ENCODE data around the gene CLDN19. TPM values are rescaled to one million over a fixed set of nuclear protein-coding genes. Genes with fewer than 3 reads are reported as not detected.

Gene CLDN19
- polyA plus RNA-seq, 1 donor from 2014 or later: not detected

DNA sequence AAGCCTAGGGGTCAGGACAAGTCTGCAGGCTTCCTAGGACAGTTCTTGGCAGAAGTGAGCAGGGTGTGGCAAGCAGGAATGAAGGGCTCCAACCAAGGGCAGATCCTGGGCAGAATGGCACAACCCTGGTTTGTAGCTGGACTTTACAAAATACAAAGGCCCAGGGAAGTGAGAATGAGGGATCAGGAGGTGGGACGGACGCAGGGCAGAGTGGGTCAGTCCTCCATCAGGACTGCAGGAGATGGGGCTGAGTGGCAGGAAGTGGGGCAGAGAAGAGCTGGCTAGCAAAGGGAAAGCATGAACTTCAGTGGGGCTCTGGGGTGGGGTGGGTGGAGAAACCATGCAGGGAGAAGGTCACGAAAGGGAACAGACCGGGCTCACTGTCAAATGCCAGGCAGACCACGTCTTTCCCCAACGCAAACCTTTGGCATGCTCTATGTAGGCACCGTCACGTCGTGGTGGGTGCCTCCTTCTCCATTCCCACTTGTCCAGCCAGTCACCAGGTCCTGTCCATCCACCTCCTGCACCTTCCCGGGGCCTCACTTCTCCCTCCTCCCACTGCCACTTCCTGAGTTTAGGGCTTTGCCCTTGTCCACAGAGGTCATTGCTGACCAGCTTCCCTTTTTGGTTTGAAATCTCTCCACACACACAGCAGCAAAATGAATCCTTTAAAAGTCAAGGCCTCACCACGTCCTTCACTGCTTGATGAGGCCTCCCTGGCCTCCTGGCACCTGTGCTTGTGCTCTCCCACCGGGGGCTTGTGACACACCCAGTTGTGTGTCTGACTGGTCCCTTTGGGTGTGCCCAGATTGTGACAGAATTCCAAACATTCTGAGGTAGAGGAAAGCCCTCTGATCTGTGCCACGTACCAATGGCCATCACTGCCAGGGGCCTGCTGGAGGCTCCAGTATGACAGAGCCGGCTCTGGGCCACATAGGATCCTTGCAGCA lies 8.7 kb upstream of the CLDN19 start:
- Histone ChIP-seq H3K9me2 (ENCODE audit: insufficient read depth, low read length) (no peaks in the 10 kb centered on the region), H3K4me2 (ENCODE audit: low read length) (no peak overlapping the region), H3F3A (ENCODE audit: insufficient read depth, low read length, poor library complexity, severe bottlenecking) (no peaks in the 10 kb centered on the region), H4K20me1 (ENCODE audit: insufficient read depth) (no peaks in the 10 kb centered on the region), H3K79me2 (replicated peaks; ENCODE audit: insufficient read depth, low read length) (no peaks in the 10 kb centered on the region), H2AFZ (ENCODE audit: low read depth, low read length) (no peak overlapping the region), H3K9me3 (ENCODE audit: low read length) (peaks cover 5% of the 10 kb centered on the region), H3K9ac (ENCODE audit: low read length) (no peak overlapping the region), H3K27ac (ENCODE audit: low read length) (no peak overlapping the region), H3K4me3 (ENCODE audit: low read length) (no peak overlapping the region), H3K27me3 (ENCODE audit: insufficient read depth, low read depth, low read length) (no peaks in the 10 kb centered on the region), H3K36me3 (ENCODE audit: insufficient read depth, low read length) (peaks cover 17% of the 10 kb centered on the region)
- TF ChIP-seq SMC3 (conservative IDR thresholded peaks at IDR 0.05; ENCODE audit: poor library complexity) (no peak), TAF1 (IDR thresholded peaks at IDR 0.05; ENCODE audit: low read depth) (no peak), EZH2 (IDR thresholded peaks at IDR 0.05; ENCODE audit: borderline replicate concordance, insufficient read depth, low read length, poor library complexity, severe bottlenecking) (no peak), REST (IDR thresholded peaks at IDR 0.05; ENCODE audit: borderline replicate concordance) (no peak)

GRCh38 chr1:42748021-42748420 lies 8.0 kb upstream of the CLDN19 start:
- no peak overlapping the region for H2AFZ ChIP-seq (ENCODE audit: low read depth, low read length)
- H3K9me3 ChIP-seq (ENCODE audit: low read length): peaks cover 5% of the 10 kb centered on the region
- H3K4me3 ChIP-seq (ENCODE audit: low read length): no peak overlapping the region
- peaks cover 13% of the 10 kb centered on the region for H3K36me3 ChIP-seq (ENCODE audit: insufficient read depth, low read length)
- H4K20me1 ChIP-seq (ENCODE audit: insufficient read depth): no peaks in the 10 kb centered on the region
- H3K27me3 ChIP-seq (ENCODE audit: insufficient read depth, low read depth, low read length): no peaks in the 10 kb centered on the region
- no peak overlapping the region for H3K9ac ChIP-seq (ENCODE audit: low read length)
- H3K27ac ChIP-seq (ENCODE audit: low read length): no peak overlapping the region
- no peaks in the 10 kb centered on the region for H3K79me2 ChIP-seq (replicated peaks; ENCODE audit: insufficient read depth, low read length)
- no peak overlapping the region for H3K4me2 ChIP-seq (ENCODE audit: low read length)
- H3F3A ChIP-seq (ENCODE audit: insufficient read depth, low read length, poor library complexity, severe bottlenecking): no peaks in the 10 kb centered on the region
- H3K9me2 ChIP-seq (ENCODE audit: insufficient read depth, low read length): no peaks in the 10 kb centered on the region
- TF ChIP-seq EP300 (conservative IDR thresholded peaks at IDR 0.05; ENCODE audit: poor library complexity, severe bottlenecking) (no peak), MXI1 (conservative IDR thresholded peaks at IDR 0.05; ENCODE audit: poor library complexity, severe bottlenecking) (no peak), REST (IDR thresholded peaks at IDR 0.05; ENCODE audit: borderline replicate concordance) (no peak), SMC3 (conservative IDR thresholded peaks at IDR 0.05; ENCODE audit: poor library complexity) (no peak), POLR2AphosphoS5 (IDR thresholded peaks at IDR 0.05) (no peak)

Data from neural cell (in vitro differentiated cells).